ENCODE results near the gene SIL1. TPM values are rescaled to one million over a fixed set of nuclear protein-coding genes. Genes with fewer than 3 reads are reported as not detected.

SIL1 gene
- total and polyA plus RNA-seq, 2 of the 13 experiments (the other 11 are each of a cell fraction or from before 2014, with no cell fraction given): 26.0 to 30.0 TPM

- WGBS (ENCODE audit: low lambda C conversion rate): 100% methylated on average over 1 of the region's 1 CpG
- no TSS peak for BruUV-seq (replicated peaks)
- H3K4me1 ChIP-seq (ENCODE audit: insufficient read depth, low read length): peaks cover 6% of the 10 kb centered on the region; the same call in 1 of the 2 replicates
- ATAC-seq (no peak), FAIRE-seq (no peak), DNase-seq (ENCODE audit: low spot score) (no peak)
- H3K4me2 ChIP-seq (ENCODE audit: low read depth, low read length): no peak overlapping the region
- POLR2A ChIA-PET: no interaction called here
- no peaks in the 10 kb centered on the region for H3K79me2 ChIP-seq (ENCODE audit: insufficient read depth, low read length)
- no peaks in the 10 kb centered on the region for H4K20me1 ChIP-seq (ENCODE audit: insufficient read depth, low read length)
- H3K9me3 ChIP-seq (ENCODE audit: low read length): no peaks in the 10 kb centered on the region
- no peak for TF ChIP-seq NKX3-1 (CRISPR knock-in tag; IDR thresholded peaks at IDR 0.05)
- TF ChIP-seq ZBTB26 (CRISPR knock-in tag; IDR thresholded peaks at IDR 0.05; ENCODE audit: borderline replicate concordance): no peak
- no peak for TF ChIP-seq TFE3 (CRISPR knock-in tag; IDR thresholded peaks at IDR 0.05)
- no peak for TF ChIP-seq ZUFSP (CRISPR knock-in tag; IDR thresholded peaks at IDR 0.05; ENCODE audit: borderline replicate concordance)
- no peak for TF ChIP-seq DDIT3 (CRISPR knock-in tag; IDR thresholded peaks at IDR 0.05)
- no peak for TF ChIP-seq SOX13 (IDR thresholded peaks at IDR 0.05)
- no peak for TF ChIP-seq SOX13 (CRISPR knock-in tag; conservative IDR thresholded peaks at IDR 0.05 in 1 of 2, IDR thresholded peaks at IDR 0.05 in 1 of 2)
- TF ChIP-seq ARNTL (CRISPR knock-in tag; IDR thresholded peaks at IDR 0.05): no peak
- TF ChIP-seq MTA3 (CRISPR knock-in tag; IDR thresholded peaks at IDR 0.05): no peak
- no peak for TF ChIP-seq MAFK (conservative IDR thresholded peaks at IDR 0.05 in 1 of 2, IDR thresholded peaks at IDR 0.05 in 1 of 2; ENCODE audit: low read length in 2 of 2)
- TF ChIP-seq SMAD3 (CRISPR knock-in tag; IDR thresholded peaks at IDR 0.05): no peak
- no peak for TF ChIP-seq GPBP1L1 (CRISPR knock-in tag; IDR thresholded peaks at IDR 0.05)
- H3K27me3 ChIP-seq (ENCODE audit: control insufficient read depth in 1 of 2, insufficient read depth in 2 of 2, low read length in 2 of 2): no peaks in the 10 kb centered on the region
- H3K9ac ChIP-seq (ENCODE audit: insufficient read depth, low read depth, low read length): no peak overlapping the region
- in situ Hi-C loops (cut with HindIII; ENCODE audit: extremely low pct_ligation_motif_present, low pct_unique_long_range_greater_than_20kb) (no loop called here), intact Hi-C loops (cut with micrococcal nuclease; ENCODE audit: unreplicated experiment) (no loop called here)
- no peak overlapping the region for H3K27ac ChIP-seq (ENCODE audit: extremely low read length, insufficient read depth, low read length)
- no peak overlapping the region for H3K4me3 ChIP-seq (replicated peaks in 1 of 3; ENCODE audit: insufficient read depth in 1 of 3, low read depth in 2 of 3, low read length in 3 of 3)
- H3K36me3 ChIP-seq (replicated peaks in 1 of 2; ENCODE audit: control insufficient read depth in 1 of 2, insufficient read depth in 2 of 2, low read length in 2 of 2): no peaks in the 10 kb centered on the region
- CTCF ChIA-PET (ENCODE audit: low intra/inter-chr PET ratio, low total read pairs): no interaction called here
- no peak overlapping the region for H2AFZ ChIP-seq (ENCODE audit: low read length)
Observed at GRCh38 chr5:139068494-139069151, 129.5 kb downstream of the SIL1 start.
